Dermis microvascular lymphatic vessel endothelial cell (primary cell): ENCODE measurements around the gene CMSS1. TPM values are rescaled to one million over a fixed set of nuclear protein-coding genes. Genes with fewer than 3 reads are reported as not detected.

ENCODE experiments used
- DNase-seq, 2 donors: peaks; one replicate each; pipeline versions ENCODE4 v3.0.0 to v3.0.0-alpha.2; 2010; ENCODE audit warnings: low read depth in 2 of 2
- total RNA-seq: library from RNA; depleted of rRNA; stranded (reverse); fragments of >200 nt; gene quantifications from 2 replicates; pipeline ENCODE4 v1.2.1, GENCODE V29; 2014

The CMSS1 gene
- total RNA-seq, 1 donor from 2014 or later: 7.7 TPM

- DNase-seq: no peak
Observed at GRCh38 chr3:100105501-100105900, 287.8 kb downstream of the CMSS1 start.

GRCh38 chr3:100106094-100106493, 288.4 kb downstream of the CMSS1 start:
- DNase-seq: no peak

GRCh38 chr3:100106531-100107141, 289.0 kb downstream of the CMSS1 start:
- DNase-seq: no peak

GRCh38 chr3:100107221-100107814, 289.7 kb downstream of the CMSS1 start:
- peak; percentile 22 to 61 for DNase-seq

DNA sequence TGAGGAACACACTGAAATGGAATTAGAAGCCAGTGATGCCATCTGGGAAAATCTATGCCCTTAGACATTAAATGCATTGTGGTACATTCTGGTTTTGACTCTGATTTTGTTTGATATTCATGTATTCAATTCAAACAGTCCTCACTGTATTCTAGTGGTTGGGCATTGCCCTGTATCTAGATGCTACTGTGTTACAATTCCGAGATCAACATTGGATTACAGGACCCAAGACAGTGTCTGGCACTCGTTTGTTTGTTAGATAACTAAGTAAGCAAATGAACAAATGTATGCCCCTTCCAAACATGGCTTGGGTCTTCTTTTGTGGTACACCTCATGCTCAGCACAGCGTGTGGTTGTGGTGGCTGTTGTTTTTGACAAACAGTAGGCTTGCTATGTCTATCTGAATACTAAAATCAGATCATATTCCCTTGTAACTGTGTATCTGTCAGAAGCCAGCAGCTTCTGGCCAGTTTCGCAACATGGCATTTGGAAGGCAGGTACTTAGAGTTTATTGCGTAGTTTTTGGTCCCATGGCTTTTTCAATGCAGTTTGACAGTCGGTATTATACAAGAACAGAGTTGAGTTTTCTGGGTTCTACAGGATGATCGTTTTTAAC, 290.9 kb downstream of the CMSS1 start:
- DNase-seq: no peak

- no peak for DNase-seq
Observed at GRCh38 chr3:100110162-100110561, 292.5 kb downstream of the CMSS1 start.

- no peak for DNase-seq
Observed at GRCh38 chr3:100111728-100112127, 294.1 kb downstream of the CMSS1 start.

DNA sequence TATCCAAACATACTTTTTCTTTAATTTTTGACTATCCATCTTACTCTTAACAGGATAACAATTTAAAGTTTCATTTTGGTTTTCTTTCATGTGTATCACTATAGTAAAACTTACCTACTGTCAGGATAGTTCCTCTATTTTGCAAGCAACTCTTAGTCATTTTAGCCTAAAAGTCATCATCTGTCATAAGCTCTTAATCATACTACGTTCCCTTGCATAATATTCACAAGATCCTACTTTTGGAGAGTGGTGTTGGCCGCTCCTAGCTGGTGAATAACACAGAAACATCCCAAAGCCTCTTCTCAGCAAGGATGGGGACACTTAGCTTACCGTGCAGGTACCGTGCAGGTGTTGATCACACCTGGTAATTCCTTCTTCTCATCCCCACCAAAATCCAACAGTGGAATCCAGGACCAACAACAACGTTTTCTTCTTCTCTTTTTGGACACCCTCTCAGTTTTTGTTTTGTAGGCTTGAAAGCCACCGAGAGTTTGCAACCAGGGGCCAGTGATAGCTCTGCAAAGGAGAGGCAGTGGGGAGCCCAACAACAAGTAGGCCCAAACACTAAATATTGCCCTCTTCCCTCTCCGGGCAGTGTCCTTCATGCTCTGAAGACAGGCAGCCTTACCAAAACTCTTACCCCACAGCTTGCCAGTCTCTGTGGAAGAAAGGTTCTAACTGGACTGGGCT, 296.2 kb downstream of the CMSS1 start:
- DNase-seq: no peak

DNA sequence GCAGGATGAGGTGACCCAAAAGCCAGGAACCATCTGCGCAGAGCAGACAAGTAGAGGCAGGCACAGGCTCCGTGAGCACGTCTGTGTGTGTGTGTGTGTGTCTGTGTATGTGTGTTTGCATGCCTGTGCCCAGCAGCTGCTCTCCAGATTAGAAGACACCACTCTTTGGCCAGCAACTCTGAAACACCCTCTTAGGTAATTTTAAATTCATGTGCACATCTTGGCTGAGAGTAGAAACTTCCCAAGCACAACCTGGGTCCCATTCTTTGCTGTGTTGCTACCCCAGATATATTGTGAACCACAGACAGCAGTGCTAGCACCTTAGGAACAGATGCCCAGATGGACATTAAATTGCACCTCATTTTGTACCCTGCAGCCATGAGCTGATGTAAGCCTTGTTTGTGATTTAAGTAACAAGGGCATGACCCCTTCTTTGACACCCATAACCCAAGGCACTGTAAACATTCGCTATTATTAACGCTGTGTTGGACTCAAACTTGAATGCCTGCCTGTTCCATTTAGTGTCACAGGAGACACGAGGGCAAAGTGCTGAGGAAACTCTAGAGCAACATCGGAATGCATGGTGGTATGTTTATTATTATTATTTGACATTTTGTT, 296.9 kb downstream of the CMSS1 start, which contains the start of gene FILIP1L:
Gene FILIP1L (minus strand): TSS at position 89 of the 618 bp plus-strand sequence.
- no peak for DNase-seq

DNA sequence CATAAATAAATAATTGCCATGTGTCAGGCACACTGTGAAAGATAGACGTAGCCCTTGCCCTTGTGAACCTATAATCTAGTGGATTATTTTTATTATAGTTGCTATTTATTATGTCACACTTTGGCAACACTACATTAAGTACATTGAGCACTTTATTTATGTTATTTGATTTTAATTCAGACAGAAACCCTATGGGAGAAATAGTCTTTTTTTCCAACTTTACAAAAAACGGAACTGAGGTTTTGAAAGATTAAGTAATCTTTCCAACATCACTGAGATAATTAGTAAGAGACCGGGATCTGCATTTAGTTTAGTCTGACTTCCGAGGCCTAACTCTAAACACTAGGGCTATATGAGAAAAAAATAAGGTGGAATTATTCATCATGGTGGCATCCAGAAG, 299.4 kb downstream of the CMSS1 start:
- DNase-seq: no peak

GRCh38 chr3:100120012-100120411, 302.4 kb downstream of the CMSS1 start:
- no peak for DNase-seq

GRCh38 chr3:100120693-100121092, 303.0 kb downstream of the CMSS1 start:
- DNase-seq: no peak

- no peak for DNase-seq
Observed at GRCh38 chr3:100122321-100122720, 304.7 kb downstream of the CMSS1 start.

GRCh38 chr3:100123112-100123511, 305.4 kb downstream of the CMSS1 start:
- no peak for DNase-seq

DNA sequence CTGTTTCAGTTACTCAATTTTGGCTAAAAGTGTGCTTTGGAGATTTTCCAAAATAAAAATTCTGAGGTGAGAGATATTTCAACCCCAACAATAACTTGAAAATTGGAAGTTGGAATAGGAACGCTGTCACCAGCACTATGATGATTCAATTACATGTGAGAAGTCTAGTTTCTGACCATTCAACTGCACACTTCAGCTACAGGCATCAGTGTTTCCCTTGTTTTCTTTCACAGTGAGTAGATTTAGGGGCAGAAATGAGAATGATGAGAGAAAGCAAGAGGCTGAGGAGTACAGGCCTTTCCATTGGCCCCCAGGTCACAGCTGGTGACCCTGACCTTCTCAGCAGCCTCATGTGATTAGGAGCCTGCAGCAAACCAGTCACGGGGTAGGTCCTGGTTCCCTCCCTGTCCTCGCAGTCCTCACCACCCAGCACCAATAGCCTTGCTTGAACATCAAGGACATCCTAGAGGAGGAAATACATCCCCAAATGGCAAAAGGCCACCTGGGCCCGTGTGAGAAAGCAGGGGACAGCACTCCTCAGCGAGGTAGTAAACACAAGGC, 306.6 kb downstream of the CMSS1 start:
- DNase-seq: peak in 1 of 2 donors; percentile 42

- peak; percentile 95 to 96 for DNase-seq
Observed at GRCh38 chr3:100125161-100125938, 307.7 kb downstream of the CMSS1 start.

DNA sequence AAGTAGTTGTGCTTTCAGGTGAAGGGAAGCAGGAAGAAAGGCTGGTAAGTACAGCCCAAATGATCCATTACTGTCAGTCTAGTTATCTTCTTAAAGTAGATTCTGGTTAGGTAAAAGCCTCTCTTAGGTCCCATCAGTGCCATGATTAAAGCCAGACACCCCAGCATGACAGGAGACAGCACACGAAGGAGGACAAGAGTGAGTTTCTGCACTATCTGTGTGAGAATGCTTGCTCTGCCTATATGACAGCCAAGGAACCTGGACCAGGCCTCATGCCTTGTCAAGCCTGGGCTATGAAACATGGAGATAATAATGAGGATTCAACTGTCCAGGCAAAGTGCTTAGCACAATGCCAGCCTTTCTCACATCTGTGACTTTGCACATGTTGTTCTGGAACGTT, 310.1 kb downstream of the CMSS1 start:
- peak in 1 of 2 donors; percentile 23 for DNase-seq

DNA sequence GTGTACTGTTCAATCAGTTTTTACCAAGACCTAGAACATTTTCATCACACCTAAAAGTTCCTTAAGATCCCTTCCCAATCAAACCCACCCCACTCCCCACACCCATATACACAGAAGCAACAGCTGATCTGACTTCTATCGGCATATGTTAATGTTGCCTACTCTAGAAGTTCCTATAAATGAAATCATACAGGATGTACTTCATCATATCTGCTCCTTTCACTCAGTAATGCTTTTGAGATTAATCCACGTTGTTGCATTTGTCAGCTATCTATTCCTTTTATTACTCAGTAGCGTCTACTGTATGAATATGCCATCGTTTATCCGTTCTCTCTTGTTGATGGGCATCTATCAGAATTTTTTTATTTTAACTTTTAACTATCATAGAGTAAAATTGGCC, 310.9 kb downstream of the CMSS1 start:
- no peak for DNase-seq

DNA sequence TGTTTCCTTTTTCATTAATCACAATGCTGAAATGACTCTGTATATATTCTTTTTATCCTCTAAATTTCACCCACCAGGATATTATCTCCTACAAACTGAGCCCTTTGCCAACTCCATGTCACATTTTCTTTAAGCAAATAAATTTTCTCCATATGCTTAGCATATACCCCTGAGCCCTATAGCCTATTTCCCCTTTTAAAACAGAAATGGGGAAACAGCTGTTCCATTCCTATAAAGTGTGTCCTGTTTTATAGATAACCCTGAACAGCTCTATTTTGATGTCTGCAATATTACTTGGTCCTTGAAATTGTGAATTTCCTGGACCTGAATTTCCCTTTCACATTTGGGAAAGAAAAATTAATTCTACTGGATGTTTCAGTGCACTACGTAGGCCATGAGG, 312.3 kb downstream of the CMSS1 start:
- DNase-seq: no peak

- DNase-seq: no peak
Observed at GRCh38 chr3:100131241-100131640, 313.6 kb downstream of the CMSS1 start.

DNA sequence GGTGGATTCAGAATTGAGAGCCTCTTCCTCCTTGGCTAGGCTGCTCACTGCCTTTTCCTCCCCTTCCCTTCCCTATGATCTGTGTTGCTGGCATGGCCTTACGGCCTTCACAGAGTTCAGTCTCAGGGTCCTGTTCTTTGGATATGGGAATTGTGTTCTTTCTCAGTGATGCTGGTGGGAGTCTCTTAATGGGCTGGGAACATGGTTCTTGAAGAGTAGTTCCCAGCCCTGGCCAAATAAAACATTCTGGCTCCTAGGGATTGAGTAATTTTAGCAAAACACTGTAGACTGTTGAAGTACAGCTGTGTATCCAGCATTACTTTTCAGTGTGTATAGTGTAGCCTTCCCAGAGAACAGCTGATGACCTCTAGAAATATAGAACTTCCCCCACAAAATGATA, 319.3 kb downstream of the CMSS1 start:
- no peak for DNase-seq
